Rectal smooth muscle tissue (tissue), 1 donor: Measurements from ENCODE around the gene TTC24.
A peak's percentile ranks its signal among the peaks of the same experiment; 100 is the strongest.
"Not testable (repeated sequence)": the region's sequence is repeated elsewhere in the genome, so short reads cannot be mapped to it uniquely, and the experiment has no call there.

Experiments
- H3K27ac ChIP-seq: one replicate; pipeline ENCODE4 v1.7.0; 2013; ENCODE audit warnings: low read depth, low read length, inconsistent platforms
- H3K27me3 ChIP-seq: one replicate; pipeline ENCODE4 v1.7.0; 2013; ENCODE audit warnings: low read length; ENCODE audit not compliant: control insufficient read depth, insufficient read depth
- H3K36me3 ChIP-seq: one replicate; pipeline ENCODE4 v1.7.0; 2013; ENCODE audit warnings: low read length; ENCODE audit not compliant: control insufficient read depth, insufficient read depth
- H3K4me1 ChIP-seq: one replicate; pipeline ENCODE4 v1.7.0; 2013; ENCODE audit warnings: low read length; ENCODE audit not compliant: control insufficient read depth, insufficient read depth
- H3K4me3 ChIP-seq: one replicate; pipeline ENCODE4 v1.7.0; 2013; ENCODE audit warnings: low read length
- H3K9ac ChIP-seq: one replicate; pipeline ENCODE4 v1.7.0; 2013; ENCODE audit warnings: low read length

The TTC24 gene

DNA sequence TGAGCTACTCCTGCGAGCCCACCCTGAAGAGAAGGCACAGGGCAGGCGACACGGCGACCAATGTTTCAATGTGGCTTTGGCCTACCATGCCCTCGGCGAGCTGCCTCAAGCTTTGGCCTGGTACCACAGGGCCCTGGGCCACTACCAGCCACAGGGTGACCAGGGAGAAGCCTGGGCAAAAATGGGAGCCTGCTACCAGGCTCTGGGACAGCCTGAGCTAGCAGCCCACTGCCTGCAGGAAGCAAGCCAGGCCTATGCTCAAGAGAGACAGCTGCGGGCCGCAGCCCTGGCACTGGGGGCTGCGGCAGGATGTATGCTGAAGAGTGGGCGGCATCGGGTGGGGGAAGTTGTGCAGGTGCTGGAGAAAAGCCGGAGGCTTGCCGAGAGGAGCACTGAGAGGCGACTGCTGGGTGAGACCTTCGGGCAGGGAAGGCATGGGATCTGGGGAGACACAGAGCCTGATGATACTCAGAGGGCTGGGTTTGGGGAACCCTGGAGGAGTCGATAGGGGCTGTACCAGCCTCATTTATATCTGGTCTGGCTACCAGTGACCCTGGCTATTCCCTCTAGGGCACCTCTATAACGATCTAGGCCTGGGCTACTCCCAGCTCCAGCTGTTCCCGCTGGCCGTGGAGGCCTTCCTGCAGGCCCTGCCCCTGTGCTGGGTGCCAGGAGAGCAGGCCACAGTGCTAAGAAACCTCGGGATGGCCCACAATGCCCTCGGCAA lies 2.3 kb downstream of the TTC24 start:
- Histone ChIP-seq H3K4me1 (no peaks in the 10 kb centered on the region), H3K27ac (no peak overlapping the region), H3K27me3 (no peaks in the 10 kb centered on the region), H3K4me3 (no peak overlapping the region), H3K9ac (no peak overlapping the region), H3K36me3 (no peaks in the 10 kb centered on the region)

- no peak overlapping the region for H3K9ac ChIP-seq
These were observed 3.0 kb downstream of the TTC24 start for GRCh38 chr1:156582388-156583017.

GRCh38 chr1:156583821-156584622 lies 4.5 kb downstream of the TTC24 start:
- Histone ChIP-seq H3K4me1 (no peaks in the 10 kb centered on the region), H3K36me3 (no peaks in the 10 kb centered on the region), H3K27me3 (no peaks in the 10 kb centered on the region), H3K9ac (no peak overlapping the region), H3K27ac (no peak overlapping the region), H3K4me3 (no peak overlapping the region)

More at GRCh38 chr1:156582388-156583017, 3.0 kb downstream of the TTC24 start:
- Histone ChIP-seq H3K4me1 (no peaks in the 10 kb centered on the region), H3K4me3 (no peak overlapping the region), H3K36me3 (no peaks in the 10 kb centered on the region), H3K27me3 (no peaks in the 10 kb centered on the region), H3K27ac (no peak overlapping the region)

GRCh38 chr1:156584813-156585212 lies 5.3 kb downstream of the TTC24 start:
- Histone ChIP-seq H3K4me1 (no peaks in the 10 kb centered on the region), H3K27ac (no peak overlapping the region), H3K27me3 (no peaks in the 10 kb centered on the region), H3K9ac (no peak overlapping the region), H3K36me3 (no peaks in the 10 kb centered on the region), H3K4me3 (no peak overlapping the region)

GRCh38 chr1:156586323-156586722 lies 6.8 kb downstream of the TTC24 start:
- Histone ChIP-seq H3K4me1 (peaks cover 4% of the 10 kb centered on the region), H3K27ac (no peak overlapping the region), H3K4me3 (no peak overlapping the region), H3K36me3 (no peaks in the 10 kb centered on the region), H3K27me3 (no peaks in the 10 kb centered on the region), H3K9ac (no peak overlapping the region)

DNA sequence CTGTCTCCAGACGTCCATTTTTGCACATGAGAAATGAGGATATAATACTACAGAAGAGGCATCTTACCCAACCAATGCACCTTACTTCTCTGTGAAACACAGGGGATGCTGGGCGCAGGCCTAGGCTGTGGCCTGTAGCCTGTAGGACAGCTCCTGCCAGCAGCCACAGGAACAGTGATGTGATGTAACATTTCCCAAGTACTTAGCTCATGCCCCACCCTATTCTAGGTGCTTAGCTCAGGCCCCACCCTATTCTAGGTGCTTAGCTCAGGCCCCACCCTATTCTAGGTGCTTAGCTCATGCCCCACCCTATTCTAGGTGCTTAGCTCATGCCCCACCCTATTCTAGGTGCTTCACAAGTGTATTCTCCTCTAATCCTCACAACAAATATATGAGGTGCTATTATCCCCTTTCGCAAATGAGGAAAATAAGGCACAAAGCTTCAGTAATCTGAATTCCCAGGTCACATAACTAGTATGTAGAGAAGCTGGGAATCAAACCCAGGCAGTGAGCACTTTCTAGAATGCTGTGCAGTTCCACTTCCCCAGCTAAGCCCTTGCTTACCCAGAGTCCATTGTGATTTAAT lies 7.5 kb downstream of the TTC24 start:
- Histone ChIP-seq H3K4me1 (peaks cover 5% of the 10 kb centered on the region), H3K27me3 (no peaks in the 10 kb centered on the region), H3K36me3 (no peaks in the 10 kb centered on the region), H3K4me3 (no peak overlapping the region), H3K9ac (no peak overlapping the region), H3K27ac (no peak overlapping the region)

- H3K27ac ChIP-seq, H3K4me1 ChIP-seq, H3K9ac ChIP-seq, H3K4me3 ChIP-seq, H3K36me3 ChIP-seq, H3K27me3 ChIP-seq: not testable (repeated sequence)
These were observed 8.4 kb downstream of the TTC24 start for GRCh38 chr1:156587927-156588326.

DNA sequence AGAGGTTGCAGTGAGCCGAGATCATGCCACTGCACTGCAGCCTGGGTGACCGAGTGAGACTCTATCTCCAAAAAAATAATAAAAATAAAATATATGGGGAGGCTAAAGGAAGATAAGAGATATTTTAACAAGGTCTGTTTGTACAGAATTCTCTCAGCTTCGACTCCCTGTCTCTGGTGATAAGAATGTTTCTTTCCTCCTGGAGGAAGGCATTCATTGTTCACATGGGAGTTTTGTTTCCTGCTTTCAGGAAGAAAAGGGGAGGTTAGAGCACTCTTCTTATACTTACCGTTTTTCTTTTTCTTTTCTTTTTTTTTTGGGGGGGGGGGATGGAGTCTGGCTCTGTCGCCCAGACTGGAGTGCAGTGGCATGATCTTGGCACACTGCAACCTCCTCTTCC lies 10.0 kb downstream of the TTC24 start:
- H3K27ac ChIP-seq, result no peak overlapping the region
- H3K9ac ChIP-seq, result no peak overlapping the region
- peaks cover 7% of the 10 kb centered on the region for H3K4me1 ChIP-seq
- H3K36me3 ChIP-seq, result peaks cover 1% of the 10 kb centered on the region
- no peaks in the 10 kb centered on the region for H3K27me3 ChIP-seq
- H3K4me3 ChIP-seq, result no peak overlapping the region

GRCh38 chr1:156590326-156591180 lies 11.0 kb downstream of the TTC24 start:
- H3K4me3 ChIP-seq, result peak overlapping the region; percentile 87
- H3K27me3 ChIP-seq, result no peaks in the 10 kb centered on the region
- peak overlapping the region; percentile 88 for H3K9ac ChIP-seq
- peaks cover 10% of the 10 kb centered on the region for H3K36me3 ChIP-seq
- peaks cover 7% of the 10 kb centered on the region for H3K4me1 ChIP-seq
- peak overlapping the region; percentile 90 for H3K27ac ChIP-seq

- no peaks in the 10 kb centered on the region for H3K27me3 ChIP-seq
- peaks cover 15% of the 10 kb centered on the region for H3K36me3 ChIP-seq
- peak overlapping the region; percentile 87 for H3K4me3 ChIP-seq
- H3K27ac ChIP-seq, result peak overlapping the region; percentile 90
- peaks cover 7% of the 10 kb centered on the region for H3K4me1 ChIP-seq
- H3K9ac ChIP-seq, result peak overlapping the region; percentile 88
These were observed 11.6 kb downstream of the TTC24 start for GRCh38 chr1:156591181-156591431.

- H3K27ac ChIP-seq, result peak within 1 kb of the TSS; percentile 90
- peaks cover 7% of the 10 kb centered on the region for H3K4me1 ChIP-seq
- H3K27me3 ChIP-seq, result no peaks in the 10 kb centered on the region
- H3K9ac ChIP-seq, result peak within 1 kb of the TSS; percentile 88
- H3K4me3 ChIP-seq, result peak within 1 kb of the TSS; percentile 87
- H3K36me3 ChIP-seq, result peaks cover 20% of the 10 kb centered on the region
These were observed 12.1 kb downstream of the TTC24 start, which contains the start of gene NAXE for GRCh38 chr1:156591432-156592157. NAXE (plus strand) TSS chr1:156591776; CDS start chr1:156591805, 29 bp downstream.
